ENCODE results near the gene BMF. TPM values are rescaled to one million over a fixed set of nuclear protein-coding genes. Genes with fewer than 3 reads are reported as not detected.

BMF gene
- total RNA-seq, 1 experiment from 2014 or later, result 13.2 TPM

GRCh38 chr15:40130799-40131502, 22.3 kb upstream of the BMF start:
- H3K9me3 Mint-ChIP-seq, result peaks cover 0 to 2% of the 10 kb centered on the region in 2 experiments; a peak in 2 of 5 replicates
- WGBS (ENCODE audit: extremely low coverage, insufficient read length, low lambda C conversion rate), result no CpG with 5 or more reads among the region's 19 CpGs
- H3K4me1 Mint-ChIP-seq, result peaks cover 0 to 8% of the 10 kb centered on the region in 2 experiments; a peak in 2 of 4 replicates
- Histone ChIP-seq H3K79me1 (ENCODE audit: insufficient read depth, low read depth, low read length, poor library complexity, severe bottlenecking) (no peaks in the 10 kb centered on the region), H3K56ac (ENCODE audit: insufficient read length, low read depth, low read length) (no peak overlapping the region), H2BK5ac (ENCODE audit: insufficient read length, low read length) (no peak overlapping the region), H3K23ac (ENCODE audit: insufficient read length, low read depth, low read length) (no peak overlapping the region), H3K4me1 (ENCODE audit: insufficient read depth, low read length) (no peaks in the 10 kb centered on the region), H3K9me3 (ENCODE audit: control insufficient read depth, low read depth, low read length) (no peaks in the 10 kb centered on the region), H2BK120ac (ENCODE audit: low read depth, low read length, poor library complexity, severe bottlenecking) (no peak overlapping the region), H2BK12ac (ENCODE audit: insufficient read length, low read depth, low read length) (no peak overlapping the region), H2BK20ac (ENCODE audit: low read depth, low read length, poor library complexity, severe bottlenecking) (no peak overlapping the region), H3K4ac (ENCODE audit: low read depth, low read length) (no peak overlapping the region), H2AFZ (ENCODE audit: low read length) (no peak overlapping the region), H3K14ac (ENCODE audit: insufficient read depth, low read length) (no peak overlapping the region), H3K4me2 (ENCODE audit: insufficient read depth, insufficient read length, low read length) (no peak overlapping the region), H3K23me2 (ENCODE audit: insufficient read length, low read depth, low read length, poor library complexity, severe bottlenecking) (no peaks in the 10 kb centered on the region), H4K5ac (ENCODE audit: insufficient read length, low read depth, low read length) (no peak overlapping the region), H3K18ac (ENCODE audit: insufficient read length, low read depth, low read length) (no peak overlapping the region), H3K9ac (ENCODE audit: extremely low read depth, insufficient read length, low read length) (no peak overlapping the region), H3K79me2 (ENCODE audit: insufficient read depth, low read length) (no peaks in the 10 kb centered on the region), H4K20me1 (ENCODE audit: control insufficient read depth, insufficient read depth, insufficient read length) (no peaks in the 10 kb centered on the region), H4K8ac (replicated peaks; ENCODE audit: insufficient read length, low read depth, low read length) (no peak overlapping the region), H3T11ph (ENCODE audit: low read length) (no peak overlapping the region), H3K27me3 (ENCODE audit: insufficient read depth, low read length) (no peaks in the 10 kb centered on the region), H2BK15ac (ENCODE audit: low read depth, low read length) (no peak overlapping the region), H2AK5ac (ENCODE audit: insufficient read length, low read length) (no peak overlapping the region), H4K91ac (ENCODE audit: insufficient read length, low read depth, low read length) (no peak overlapping the region), H3K27ac (ENCODE audit: insufficient read length, low read depth, low read length) (no peak overlapping the region)
- H3K36me3 Mint-ChIP-seq (ENCODE audit: insufficient read depth in 1 of 3, low read depth in 3 of 3), result no peaks in the 10 kb centered on the region
- H3K4me3 Mint-ChIP-seq, result no peak overlapping the region
- H3K27ac Mint-ChIP-seq, result no peak overlapping the region; a peak in 1 of 7 replicates
- no peak for DNase-seq
- TF ChIP-seq CTCF (conservative IDR thresholded peaks at IDR 0.05), result no peak
- H3K27me3 Mint-ChIP-seq (ENCODE audit: low read depth), result peaks cover 7% of the 10 kb centered on the region

Measured in H9 (cell line).